Astrocyte (in vitro differentiated cells and primary cell): ENCODE data around the gene CHD9NB.

Experiments used
- CTCF ChIP-seq: IDR thresholded peaks from 2 replicates; pipeline ENCODE4 v1.5.1; 2011; ENCODE audit warnings: low read depth, mild to moderate bottlenecking, inconsistent platforms, low read length, moderate library complexity; ENCODE audit not compliant: insufficient read depth
- EZH2 ChIP-seq: IDR thresholded peaks from 2 replicates; pipeline ENCODE4 v1.6.1; 2012; ENCODE audit warnings: mild to moderate bottlenecking, low read length, inconsistent platforms; ENCODE audit not compliant: insufficient read depth

- no peak for TF ChIP-seq CTCF
- no peak for TF ChIP-seq EZH2
Measured at GRCh38 chr16:53058441-53058840, 5.7 kb upstream of the CHD9NB start.
